ENCODE results near the gene JAM3. TPM values are rescaled to one million over a fixed set of nuclear protein-coding genes. Genes with fewer than 3 reads are reported as not detected.

The JAM3 gene
- total and polyA plus RNA-seq, 2 of the 8 experiments (the other 6 are each of a cell fraction or from before 2014, with no cell fraction given) = 19.6 to 42.8 TPM

- CTCF ChIA-PET (ENCODE audit: partially characterized antibody) = interaction anchor here (1.0 to 5.0 kb wide), 9 partner anchors 9 to 50 kb away, joined by 4 to 24 read pairs (median 7); no protein-coding TSS in a partner anchor
- Histone ChIP-seq H3K4me2 (ENCODE audit: insufficient read depth in 1 of 2, low read depth in 2 of 2, low read length in 2 of 2) (peak overlapping the region; percentile 60 to 72; a peak in 2 of 4 replicates), H4K20me1 (replicated peaks in 1 of 2; ENCODE audit: control insufficient read depth in 1 of 2, insufficient read depth in 2 of 2, low read length in 2 of 2) (peaks cover 2 to 4% of the 10 kb centered on the region in 2 experiments), H2BK12ac (ENCODE audit: low read depth, low read length) (no peak overlapping the region), H4K5ac (ENCODE audit: insufficient read length, low read depth, low read length) (no peak overlapping the region), H3K79me2 (ENCODE audit: control insufficient read depth in 1 of 2, insufficient read depth in 2 of 2, low read length in 2 of 2) (peaks cover 0 to 32% of the 10 kb centered on the region in 2 experiments; a peak in 2 of 4 replicates), H4K8ac (ENCODE audit: extremely low read depth, insufficient read depth, low read length) (no peak overlapping the region), H3K36me3 (ENCODE audit: control insufficient read depth in 2 of 4, insufficient read depth in 4 of 4, low read length in 3 of 4) (no peaks in the 10 kb centered on the region), H3K4ac (replicated peaks; ENCODE audit: insufficient read length, low read depth, low read length) (no peak overlapping the region), H3K9me3 (ENCODE audit: insufficient read depth in 2 of 2, low read depth in 1 of 2, low read length in 1 of 2) (no peaks in the 10 kb centered on the region), H2BK120ac (replicated peaks; ENCODE audit: low read depth, low read length) (no peak overlapping the region), H2BK20ac (ENCODE audit: low read length) (no peak overlapping the region), H3K27ac (ENCODE audit: low read depth, low read length) (no peak overlapping the region), H4K91ac (replicated peaks; ENCODE audit: insufficient read length, low read length) (no peak overlapping the region), H3K79me1 (ENCODE audit: low read depth, low read length) (peaks cover 5% of the 10 kb centered on the region; the same call in 1 of the 2 replicates), H2BK5ac (ENCODE audit: low read depth, low read length) (no peak overlapping the region), H3K27me3 (replicated peaks in 1 of 4; ENCODE audit: control insufficient read depth in 3 of 4, extremely low read depth in 1 of 4, insufficient read depth in 3 of 4, low read length in 3 of 4) (peaks cover 0 to 2% (median 0%) of the 10 kb centered on the region in 4 experiments; a peak in 3 of 7 replicates), H3K14ac (ENCODE audit: insufficient read length) (no peak overlapping the region), H2AK5ac (ENCODE audit: low read depth, low read length) (no peak overlapping the region), H3K56ac (replicated peaks; ENCODE audit: insufficient read length, low read depth, low read length) (no peak overlapping the region), H3K18ac (ENCODE audit: extremely low read depth, low read length) (no peak overlapping the region), H3K23me2 (ENCODE audit: low read depth, low read length) (peaks cover 2% of the 10 kb centered on the region), H2AFZ (ENCODE audit: low read length) (no peak overlapping the region), H2BK15ac (ENCODE audit: low read length) (no peak overlapping the region), H3K23ac (ENCODE audit: insufficient read length) (no peak overlapping the region), H3K4me3 (ENCODE audit: extremely low read depth in 1 of 4, insufficient read depth in 2 of 4, low read depth in 3 of 4, low read length in 4 of 4) (peak overlapping the region in 1 of 4 experiments; percentile 97; a peak in 2 of 8 replicates), H3K4me1 (replicated peaks in 1 of 4; ENCODE audit: control insufficient read depth in 3 of 4, insufficient read depth in 4 of 4, low read length in 3 of 4) (peaks cover 0 to 9% (median 2%) of the 10 kb centered on the region in 4 experiments; a peak in 3 of 7 replicates), H3K9ac (replicated peaks in 1 of 4; ENCODE audit: extremely low read depth in 1 of 4, low read depth in 3 of 4, low read length in 3 of 4) (no peak overlapping the region)
- 76% methylated on average over 6 of the region's 6 CpGs; no CpG with 5 or more reads in 1 of the 2 experiments for WGBS, 2 experiments (ENCODE audit: extremely low coverage in 1 of 2, insufficient coverage in 1 of 2, insufficient read length in 1 of 2, insufficient replicate concordance in 2 of 2, low coverage in 1 of 2, low lambda C conversion rate in 2 of 2, missing lambda C conversion rate in 1 of 2)
- FAIRE-seq (no peak), DNase-seq (ENCODE audit: low read depth in 1 of 2, low spot score in 2 of 2) (no peak)
- POLR2A ChIA-PET (ENCODE audit: partially characterized antibody) = interaction anchor here (1.5 kb wide), 1 partner anchor 16 kb away, joined by 4 read pairs; no protein-coding TSS in a partner anchor
- no peak for TF ChIP-seq SIRT6 (IDR thresholded peaks at IDR 0.05; ENCODE audit: low read length)
Measured at GRCh38 chr11:134070342-134070845, 1.5 kb downstream of the JAM3 start.

All from H1 (cell line).